ENCODE data around the gene RBPJ.
"Not testable (repeated sequence)": the region's sequence is repeated elsewhere in the genome, so short reads cannot be mapped to it uniquely, and the experiment has no call there.

RBPJ gene

DNA sequence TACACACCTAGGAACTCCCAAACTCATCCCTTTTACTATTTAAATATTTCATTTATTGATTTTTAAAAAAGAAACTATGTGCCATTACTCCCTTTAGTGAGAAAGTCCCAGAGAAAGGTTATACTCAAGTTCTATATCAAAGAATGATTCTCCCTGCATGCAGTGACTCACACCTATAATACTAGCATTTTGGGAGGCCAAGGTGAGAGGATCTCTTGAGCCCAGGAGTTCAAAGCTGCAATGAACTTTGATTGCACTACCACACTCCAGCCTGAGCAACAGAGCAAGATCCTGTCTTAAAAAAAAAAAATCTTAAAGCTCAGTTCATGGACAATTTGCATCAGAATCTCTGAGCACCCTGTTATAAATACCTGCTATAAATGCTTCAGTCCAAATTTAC is 9.2 kb upstream of the RBPJ start:
- H3K4me3 ChIP-seq (ENCODE audit: low read length): no peak overlapping the region
- TF ChIP-seq, protein P1, sequence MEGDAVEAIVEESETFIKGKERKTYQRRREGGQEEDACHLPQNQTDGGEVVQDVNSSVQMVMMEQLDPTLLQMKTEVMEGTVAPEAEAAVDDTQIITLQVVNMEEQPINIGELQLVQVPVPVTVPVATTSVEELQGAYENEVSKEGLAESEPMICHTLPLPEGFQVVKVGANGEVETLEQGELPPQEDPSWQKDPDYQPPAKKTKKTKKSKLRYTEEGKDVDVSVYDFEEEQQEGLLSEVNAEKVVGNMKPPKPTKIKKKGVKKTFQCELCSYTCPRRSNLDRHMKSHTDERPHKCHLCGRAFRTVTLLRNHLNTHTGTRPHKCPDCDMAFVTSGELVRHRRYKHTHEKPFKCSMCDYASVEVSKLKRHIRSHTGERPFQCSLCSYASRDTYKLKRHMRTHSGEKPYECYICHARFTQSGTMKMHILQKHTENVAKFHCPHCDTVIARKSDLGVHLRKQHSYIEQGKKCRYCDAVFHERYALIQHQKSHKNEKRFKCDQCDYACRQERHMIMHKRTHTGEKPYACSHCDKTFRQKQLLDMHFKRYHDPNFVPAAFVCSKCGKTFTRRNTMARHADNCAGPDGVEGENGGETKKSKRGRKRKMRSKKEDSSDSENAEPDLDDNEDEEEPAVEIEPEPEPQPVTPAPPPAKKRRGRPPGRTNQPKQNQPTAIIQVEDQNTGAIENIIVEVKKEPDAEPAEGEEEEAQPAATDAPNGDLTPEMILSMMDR (IDR thresholded peaks at IDR 0.05; ENCODE audit: insufficient read depth, low read depth, low read length, missing control alignments): no peak
- no peak for DNase-seq (ENCODE audit: low read depth)

- not testable (repeated sequence) for H3K4me3 ChIP-seq (ENCODE audit: low read length); DNase-seq (ENCODE audit: low read depth)
These were observed 5.4 kb upstream of the RBPJ start for GRCh38 chr4:26315316-26315932.

DNA sequence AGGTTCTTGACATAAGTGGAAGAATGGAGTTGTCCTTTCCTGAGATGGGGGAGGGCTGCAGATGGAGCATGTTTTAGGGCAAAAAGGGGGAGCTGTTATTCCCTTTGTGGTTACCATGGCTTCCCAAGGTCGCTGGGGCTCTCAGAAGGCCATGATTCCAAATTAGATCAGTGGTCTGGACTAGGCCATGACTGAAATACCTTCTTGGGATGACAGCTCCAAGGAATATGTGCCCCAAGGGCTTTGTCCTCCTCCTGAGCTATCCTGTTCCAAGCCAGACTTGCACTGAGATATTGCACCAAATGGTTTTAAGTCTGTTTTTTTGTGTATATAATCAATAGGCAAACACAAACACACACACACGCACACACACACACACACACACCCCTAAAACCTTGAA is 3.0 kb upstream of the RBPJ start:
- TF ChIP-seq, protein P1 (IDR thresholded peaks at IDR 0.05; ENCODE audit: insufficient read depth, low read depth, low read length, missing control alignments): no peak
- H3K4me3 ChIP-seq (ENCODE audit: low read length): no peak overlapping the region
- DNase-seq (ENCODE audit: low read depth): no peak

- peak overlapping the region; percentile 81 for H3K4me3 ChIP-seq (ENCODE audit: low read length)
- TF ChIP-seq, protein P1 (IDR thresholded peaks at IDR 0.05; ENCODE audit: insufficient read depth, low read depth, low read length, missing control alignments): no peak
- peak; percentile 100 for DNase-seq (ENCODE audit: low read depth)
These were observed 1.3 kb upstream of the RBPJ start for GRCh38 chr4:26319467-26319948.

- DNase-seq (ENCODE audit: low read depth): peak; percentile 54
- H3K4me3 ChIP-seq (ENCODE audit: low read length): peak overlapping the region; percentile 81
- TF ChIP-seq, protein P1 (IDR thresholded peaks at IDR 0.05; ENCODE audit: insufficient read depth, low read depth, low read length, missing control alignments): no peak
These were observed 771 bp upstream of the RBPJ start for GRCh38 chr4:26319949-26320537.

- TF ChIP-seq, protein P1 (IDR thresholded peaks at IDR 0.05; ENCODE audit: insufficient read depth, low read depth, low read length, missing control alignments): no peak
- H3K4me3 ChIP-seq (ENCODE audit: low read length): peak overlapping the region; percentile 90
- no peak for DNase-seq (ENCODE audit: low read depth)
These were observed 783 bp downstream of the RBPJ start for GRCh38 chr4:26321373-26322221.

- H3K4me3 ChIP-seq (ENCODE audit: low read length): peak overlapping the region; percentile 90
- TF ChIP-seq, protein P1 (IDR thresholded peaks at IDR 0.05; ENCODE audit: insufficient read depth, low read depth, low read length, missing control alignments): no peak
- no peak for DNase-seq (ENCODE audit: low read depth)
These were observed 1.5 kb downstream of the RBPJ start for GRCh38 chr4:26322346-26322745.
